GM21528 (cell line): ENCODE measurements around the gene C12orf60.

ENCODE experiments used
- ATAC-seq: cut with Tn5 transposase; IDR thresholded peaks from one replicate; pipeline ENCODE4 v1.9.1; 2021; ENCODE audit warnings: mild to moderate bottlenecking, moderate library complexity; ENCODE audit not compliant: unreplicated experiment, low FRiP score

Gene C12orf60

GRCh38 chr12:14871247-14871646, 67.8 kb downstream of the C12orf60 start:
- ATAC-seq = no peak

- ATAC-seq = no peak
Observed at GRCh38 chr12:14871886-14872285, 68.4 kb downstream of the C12orf60 start.

DNA sequence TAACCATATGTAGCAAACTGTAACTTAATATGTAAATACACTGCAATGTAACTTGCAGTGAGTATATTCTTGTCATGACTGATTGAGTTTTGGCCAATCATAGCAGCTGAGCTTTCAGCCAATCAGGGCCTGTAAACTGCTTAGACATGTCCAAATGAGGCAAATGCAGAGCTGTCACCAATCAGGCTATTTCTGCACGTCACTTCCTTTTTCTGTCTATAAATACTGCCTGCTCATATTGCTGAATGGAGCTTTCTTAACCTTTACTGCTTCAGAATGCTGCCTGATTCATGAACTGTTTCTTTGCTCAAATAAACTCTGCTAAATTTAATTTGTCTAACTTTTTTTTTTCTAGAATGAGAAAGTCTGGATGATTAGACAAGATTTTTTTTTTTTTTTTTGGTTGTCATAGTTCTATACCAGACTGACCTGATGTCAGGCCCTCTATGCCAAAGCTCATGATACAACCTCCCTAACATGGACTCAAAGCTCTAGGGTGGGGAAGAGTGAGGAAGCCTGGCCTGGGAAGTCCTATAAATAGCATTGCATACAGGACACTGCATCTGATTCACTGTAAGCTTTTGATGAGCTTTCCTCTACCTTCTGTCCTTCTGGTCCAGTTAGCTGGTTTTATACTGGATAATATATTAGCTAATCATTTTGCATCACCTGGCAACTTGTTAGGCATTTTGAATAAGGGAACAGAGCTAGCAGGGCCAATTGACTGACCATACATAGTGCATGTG, 70.1 kb downstream of the C12orf60 start:
- ATAC-seq = no peak
